DOHH2 (cell line): ENCODE results near the gene LRRC4C.

Source experiments
- CTCF ChIP-seq: fragments of 200-600 bp; sonication (generic); IDR thresholded peaks from one replicate; pipeline ENCODE4 v1.5.1; 2014; ENCODE audit warnings: antibody characterized with exemption, mild to moderate bottlenecking, low read depth, low read length; ENCODE audit not compliant: poor library complexity, severe bottlenecking
- EZH2phosphoT487 ChIP-seq: fragments of 200-600 bp; sonication (generic); IDR thresholded peaks from 2 replicates; pipeline ENCODE4 v1.6.1; 2017; ENCODE audit warnings: borderline replicate concordance, mild to moderate bottlenecking, antibody characterized with exemption, low read length, moderate library complexity, mixed read lengths

GRCh38 chr11:40223596-40224330 is 1235.7 kb downstream of the LRRC4C start:
- TF ChIP-seq CTCF = no peak
- no peak for TF ChIP-seq EZH2phosphoT487
